ENCODE measurements around the gene NRP1. TPM values are rescaled to one million over a fixed set of nuclear protein-coding genes. Genes with fewer than 3 reads are reported as not detected.

The NRP1 gene
- total and polyA plus RNA-seq, 2 donors (not counting 3 experiments of a cell fraction or from before 2014, with no cell fraction given): 122 to 306 TPM

GRCh38 chr10:33262871-33263270 is 71.6 kb downstream of the NRP1 start:
- H3K36me3 ChIP-seq (ENCODE audit: control insufficient read depth in 2 of 2, extremely low read depth in 1 of 2, insufficient read depth in 2 of 2, low read length in 2 of 2): peaks cover 3 to 21% of the 10 kb centered on the region in 2 experiments
- intact Hi-C loops (cut with micrococcal nuclease) (no loop called here), dilution Hi-C loops (cut with MboI; ENCODE audit: extremely low pct_ligation_motif_present, low sequenced_read_pairs) (no loop called here)
- no peaks in the 10 kb centered on the region for H4K20me1 ChIP-seq (replicated peaks; ENCODE audit: control insufficient read depth, extremely low read depth, insufficient read depth, low read length)
- peak overlapping the region; percentile 96 for H3K27ac ChIP-seq (ENCODE audit: insufficient read depth, low read depth, low read length)
- H3K4me3 ChIP-seq (replicated peaks in 1 of 3; ENCODE audit: insufficient read depth in 1 of 3, low read depth in 1 of 3, low read length in 3 of 3): no peak overlapping the region
- H3K9me1 ChIP-seq (replicated peaks; ENCODE audit: control insufficient read depth, extremely low read depth, insufficient read depth, low read length): no peaks in the 10 kb centered on the region
- H2AFZ ChIP-seq (ENCODE audit: low read depth, low read length): no peak overlapping the region
- peak overlapping the region; percentile 80 for H3K9ac ChIP-seq (replicated peaks; ENCODE audit: extremely low read depth, insufficient read depth, low read length)
- peak; percentile 8 for FAIRE-seq
- no peak for TF ChIP-seq MAX (IDR thresholded peaks at IDR 0.05; ENCODE audit: insufficient read depth, insufficient read length)
- no peak for TF ChIP-seq FOS (IDR thresholded peaks at IDR 0.05; ENCODE audit: borderline replicate concordance, insufficient read depth, low read length)
- no peak for TF ChIP-seq EZH2 (IDR thresholded peaks at IDR 0.05; ENCODE audit: borderline replicate concordance, low read depth, low read length, severe bottlenecking)
- no peak for TF ChIP-seq JUN (IDR thresholded peaks at IDR 0.05; ENCODE audit: borderline replicate concordance, insufficient read depth, insufficient read length, low read depth)
- no peak for TF ChIP-seq MYC (IDR thresholded peaks at IDR 0.05; ENCODE audit: low read depth, low read length)
- no peak for TF ChIP-seq POLR2AphosphoS5 (IDR thresholded peaks at IDR 0.05; ENCODE audit: insufficient read depth, low read depth, low read length)
- TF ChIP-seq POLR2A (IDR thresholded peaks at IDR 0.05; ENCODE audit: low read depth, low read length): no peak
- TF ChIP-seq CTCF (IDR thresholded peaks at IDR 0.05; ENCODE audit: extremely low read depth in 1 of 2, insufficient read depth in 1 of 2, low read depth in 1 of 2, low read length in 2 of 2): no peak
- no peak for TF ChIP-seq GATA2 (IDR thresholded peaks at IDR 0.05; ENCODE audit: insufficient read depth, insufficient read length, low read depth, low read length)
- DNase-seq (ENCODE audit: low read depth, low spot score): no peak
- peaks cover 49% of the 10 kb centered on the region for H3K4me1 ChIP-seq (ENCODE audit: control insufficient read depth, extremely low read depth, insufficient read depth, low read length)
- no peaks in the 10 kb centered on the region for H3K9me3 ChIP-seq (replicated peaks; ENCODE audit: control insufficient read depth, insufficient read depth, low read length)
- H3K27me3 ChIP-seq (ENCODE audit: control insufficient read depth in 2 of 2, insufficient read depth in 2 of 2, low read length in 2 of 2): no peaks in the 10 kb centered on the region
- ChIA-PET POLR2A (interaction anchor here (0.6 to 1.2 kb wide), 3 partner anchors 10 to 29 kb away, joined by 3 to 9 read pairs (median 3); no protein-coding TSS in a partner anchor), CTCF (interaction anchor here (0.9 to 1.9 kb wide), 10 partner anchors 10 to 147 kb away, joined by 3 to 20 read pairs (median 5); no protein-coding TSS in a partner anchor)
- BruUV-seq (replicated peaks): no TSS peak
- peak overlapping the region; percentile 47 for H3K4me2 ChIP-seq (ENCODE audit: insufficient read depth, low read length)
- H3K79me2 ChIP-seq (ENCODE audit: control insufficient read depth, insufficient read depth, low read length): peaks cover 20% of the 10 kb centered on the region

Data from endothelial cell of umbilical vein (primary cell).